H1 (cell line): ENCODE results near the gene DOK6. TPM values are rescaled to one million over a fixed set of nuclear protein-coding genes. Genes with fewer than 3 reads are reported as not detected.

Experiments
- CTCF ChIA-PET: fragments of 300-600 bp; sonication (Branson Sonifier 250); formaldehyde crosslinking; loops from one replicate; lab custom pipeline; 2021; ENCODE audit not compliant: partially characterized antibody; lab: Charles Lee
- POLR2A ChIA-PET: fragments of 300-600 bp; sonication (Branson Sonifier 250); formaldehyde crosslinking; loops from one replicate; lab custom pipeline; 2021; ENCODE audit warnings: inconsistent platforms; ENCODE audit not compliant: partially characterized antibody; lab: Charles Lee
- DNase-seq, 2 experiments: peaks; one replicate each; pipeline versions ENCODE4 v3.0.0 to v3.0.0-alpha.2; 2010 to 2022; ENCODE audit warnings: low spot score in 2 of 2, low read depth in 1 of 2, mixed read lengths in 1 of 2
- FAIRE-seq: peaks from 2 replicates; lab custom pipeline; 2011; peaks lifted over from hg19 to GRCh38; lab: Jason Lieb, UNC
- H2AFZ ChIP-seq: 2 replicates; pipeline ENCODE4 v1.8.1; 2012; ENCODE audit warnings: low read length, inconsistent platforms
- H2AK5ac ChIP-seq: 2 replicates; pipeline ENCODE4 v1.6.1; 2013; ENCODE audit warnings: low read depth, low read length
- H2BK120ac ChIP-seq: replicated peaks from 2 replicates; pipeline ENCODE3; 2013; ENCODE audit warnings: low read depth, low read length, inconsistent platforms
- H2BK12ac ChIP-seq: 2 replicates; pipeline ENCODE4 v1.6.1; 2013; ENCODE audit warnings: low read depth, low read length
- H2BK15ac ChIP-seq: 2 replicates; pipeline ENCODE4 v1.6.1; 2013; ENCODE audit warnings: low read length
- H2BK20ac ChIP-seq: 2 replicates; pipeline ENCODE4 v1.6.1; 2013; ENCODE audit warnings: low read length
- H2BK5ac ChIP-seq: 2 replicates; pipeline ENCODE4 v1.6.1; 2013; ENCODE audit warnings: low read depth, low read length
- H3K14ac ChIP-seq: 2 replicates; pipeline ENCODE4 v1.6.1; 2013; ENCODE audit warnings: inconsistent platforms; ENCODE audit not compliant: insufficient read length
- H3K18ac ChIP-seq: 2 replicates; pipeline ENCODE4 v1.6.1; 2013; ENCODE audit warnings: low read length; ENCODE audit errors: extremely low read depth
- H3K23ac ChIP-seq: 2 replicates; pipeline ENCODE4 v1.6.1; 2013; ENCODE audit warnings: inconsistent platforms; ENCODE audit not compliant: insufficient read length
- H3K23me2 ChIP-seq: 2 replicates; pipeline ENCODE4 v1.6.1; 2013; ENCODE audit warnings: low read depth, low read length
- H3K27ac ChIP-seq: 2 replicates; pipeline ENCODE4 v1.6.1; 2011; ENCODE audit warnings: low read depth, low read length, inconsistent platforms
- H3K27me3 ChIP-seq, 4 experiments: replicated peaks in 1 of 4; 1 replicate in 1 of 4; 2 replicates in 3 of 4; pipeline versions ENCODE4 v1.6.1 to v1.8.1; 2011 to 2013; ENCODE audit warnings: low read length in 3 of 4, mild to moderate bottlenecking in 3 of 4, inconsistent platforms in 2 of 4, mixed read lengths in 2 of 4, moderate library complexity in 1 of 4; ENCODE audit not compliant: control insufficient read depth in 3 of 4, insufficient read depth in 3 of 4; ENCODE audit errors: extremely low read depth in 1 of 4
- H3K36me3 ChIP-seq, 4 experiments: 2 replicates each; pipeline versions ENCODE4 v1.6.1 to v1.8.1; 2011 to 2013; ENCODE audit warnings: mild to moderate bottlenecking in 4 of 4, low read length in 3 of 4, moderate library complexity in 2 of 4, control low read depth in 1 of 4, inconsistent platforms in 1 of 4; ENCODE audit not compliant: insufficient read depth in 4 of 4, control insufficient read depth in 2 of 4
- H3K4ac ChIP-seq: replicated peaks from 2 replicates; pipeline ENCODE3; 2013; ENCODE audit warnings: low read length, low read depth, mixed read lengths, inconsistent platforms; ENCODE audit not compliant: insufficient read length
- H3K4me1 ChIP-seq, 4 experiments: replicated peaks in 1 of 4; 1 replicate in 1 of 4; 2 replicates in 3 of 4; pipeline versions ENCODE4 v1.6.1 to v1.8.1; 2011 to 2013; ENCODE audit warnings: low read length in 3 of 4, inconsistent platforms in 2 of 4, mixed read lengths in 1 of 4; ENCODE audit not compliant: insufficient read depth in 4 of 4, control insufficient read depth in 3 of 4
- H3K4me2 ChIP-seq, 2 experiments: 2 replicates each; pipeline versions ENCODE4 v1.6.1 to v1.8.1; 2011 to 2013; ENCODE audit warnings: low read depth in 2 of 2, low read length in 2 of 2, control low read depth in 1 of 2, inconsistent platforms in 1 of 2, mild to moderate bottlenecking in 1 of 2; ENCODE audit not compliant: insufficient read depth in 1 of 2
- H3K4me3 ChIP-seq, 4 experiments: fragments of 200-600, 300-600 bp in 1 of 4; sonication (generic), shearing (Covaris generic), sonication (Bioruptor Twin) in 1 of 4; 2 replicates each; pipeline versions ENCODE4 v1.5.1 to v1.8.1; 2011 to 2016; ENCODE audit warnings: low read length in 4 of 4, low read depth in 3 of 4, control low read depth in 2 of 4, inconsistent platforms in 2 of 4, mild to moderate bottlenecking in 2 of 4, mixed read lengths in 1 of 4, moderate library complexity in 1 of 4; ENCODE audit not compliant: insufficient read depth in 2 of 4; ENCODE audit errors: extremely low read depth in 1 of 4
- H3K56ac ChIP-seq: replicated peaks from 2 replicates; pipeline ENCODE3; 2013; ENCODE audit warnings: low read depth, mild to moderate bottlenecking, mixed read lengths, low read length, inconsistent platforms; ENCODE audit not compliant: insufficient read length
- H3K79me1 ChIP-seq: 2 replicates; pipeline ENCODE4 v1.6.1; 2013; ENCODE audit warnings: low read depth, low read length, control low read depth
- H3K79me2 ChIP-seq, 2 experiments: 2 replicates each; pipeline versions ENCODE4 v1.6.1 to v1.8.1; 2012 to 2013; ENCODE audit warnings: low read length in 2 of 2, mild to moderate bottlenecking in 2 of 2, inconsistent platforms in 1 of 2; ENCODE audit not compliant: insufficient read depth in 2 of 2, control insufficient read depth in 1 of 2
- H3K9ac ChIP-seq, 4 experiments: replicated peaks in 1 of 4; 1 replicate in 1 of 4; 2 replicates in 3 of 4; pipeline versions ENCODE4 v1.6.1 to v1.8.1; 2011 to 2013; ENCODE audit warnings: low read depth in 3 of 4, low read length in 3 of 4, control low read depth in 2 of 4, mild to moderate bottlenecking in 2 of 4, moderate library complexity in 2 of 4, inconsistent platforms in 1 of 4; ENCODE audit errors: extremely low read depth in 1 of 4
- H3K9me3 ChIP-seq, 2 experiments: 2 replicates each; pipeline versions ENCODE4 v1.6.1 to v1.8.1; 2012 to 2013; ENCODE audit warnings: mild to moderate bottlenecking in 2 of 2, moderate library complexity in 2 of 2, control low read depth in 1 of 2, inconsistent platforms in 1 of 2, low read depth in 1 of 2, low read length in 1 of 2, mixed read lengths in 1 of 2; ENCODE audit not compliant: insufficient read depth in 2 of 2
- H4K20me1 ChIP-seq, 2 experiments: replicated peaks in 1 of 2; 2 replicates each; pipeline versions ENCODE3 to v1.8.1; 2011 to 2013; ENCODE audit warnings: inconsistent platforms in 2 of 2, low read length in 2 of 2, mild to moderate bottlenecking in 1 of 2; ENCODE audit not compliant: insufficient read depth in 2 of 2, control insufficient read depth in 1 of 2
- H4K5ac ChIP-seq: 2 replicates; pipeline ENCODE4 v1.6.1; 2013; ENCODE audit warnings: low read length, low read depth, mixed read lengths, inconsistent platforms; ENCODE audit not compliant: insufficient read length
- H4K8ac ChIP-seq: 2 replicates; pipeline ENCODE4 v1.8.0; 2013; ENCODE audit warnings: mild to moderate bottlenecking, moderate library complexity, low read length, inconsistent platforms; ENCODE audit not compliant: insufficient read depth; ENCODE audit errors: extremely low read depth
- H4K91ac ChIP-seq: replicated peaks from 2 replicates; pipeline ENCODE3; 2013; ENCODE audit warnings: low read length, mixed read lengths, inconsistent platforms; ENCODE audit not compliant: insufficient read length
- ATF3 ChIP-seq: IDR thresholded peaks from 2 replicates; pipeline ENCODE4 v1.6.1; 2011; ENCODE audit warnings: low read depth, mild to moderate bottlenecking, low read length; ENCODE audit not compliant: insufficient read depth
- BCL11A ChIP-seq, 2 experiments: IDR thresholded peaks; one replicate each; pipeline ENCODE4 v1.6.1; 2011; ENCODE audit warnings: low read depth in 2 of 2, low read length in 2 of 2, mild to moderate bottlenecking in 2 of 2
- BRCA1 ChIP-seq: IDR thresholded peaks from 2 replicates; pipeline ENCODE4 v1.6.1; 2012; ENCODE audit warnings: low read depth, low read length, improper control_type of control experiment
- CEBPB ChIP-seq: IDR thresholded peaks from 2 replicates; pipeline ENCODE4 v1.6.1; 2012; ENCODE audit warnings: low read depth, low read length
- CTBP2 ChIP-seq: IDR thresholded peaks from 2 replicates; pipeline ENCODE4 v1.7.0; 2011; ENCODE audit warnings: borderline replicate concordance, mild to moderate bottlenecking, moderate library complexity, mixed read lengths, low read length; ENCODE audit not compliant: insufficient read depth, insufficient read length
- KDM1A ChIP-seq: fragments of 200-600, 300-600 bp; sonication (generic); IDR thresholded peaks from 2 replicates; pipeline ENCODE4 v1.7.1; 2016; ENCODE audit warnings: mild to moderate bottlenecking, low read length, borderline replicate concordance
- KDM5A ChIP-seq: fragments of 200-600 bp; IDR thresholded peaks from 2 replicates; pipeline ENCODE4 v1.7.1; 2012; ENCODE audit warnings: mild to moderate bottlenecking, low read length, inconsistent platforms, mixed read lengths
- PHF8 ChIP-seq: fragments of 200-600 bp; sonication (generic); conservative IDR thresholded peaks from 2 replicates; pipeline ENCODE4 v1.7.1; 2012; ENCODE audit warnings: low read depth, mild to moderate bottlenecking, inconsistent platforms, low read length, moderate library complexity
- RAD21 ChIP-seq, 2 experiments: IDR thresholded peaks in 1 of 2; conservative IDR thresholded peaks in 1 of 2; 2 replicates each; pipeline ENCODE4 v1.6.1; 2011; ENCODE audit warnings: low read depth in 2 of 2, low read length in 2 of 2, improper control_type of control experiment in 1 of 2, inconsistent platforms in 1 of 2, mild to moderate bottlenecking in 1 of 2, moderate library complexity in 1 of 2
- RNF2 ChIP-seq: fragments of 200-900, 300-1000 bp; sonication (generic); IDR thresholded peaks from 2 replicates; pipeline ENCODE4 v1.7.1; 2016; ENCODE audit warnings: borderline replicate concordance, low read depth, mild to moderate bottlenecking, antibody characterized with exemption, low read length; ENCODE audit not compliant: poor library complexity, severe bottlenecking; ENCODE audit errors: missing control alignments
- SIRT6 ChIP-seq: IDR thresholded peaks from one replicate; pipeline ENCODE4 v1.7.1; 2012; ENCODE audit warnings: low read length, inconsistent platforms
- SRF ChIP-seq: IDR thresholded peaks from 2 replicates; pipeline ENCODE4 v1.6.1; 2011; ENCODE audit warnings: mild to moderate bottlenecking, low read depth, low read length, moderate library complexity
- YY1 ChIP-seq: IDR thresholded peaks from 2 replicates; pipeline ENCODE4 v1.6.1; 2011; ENCODE audit warnings: low read depth, mild to moderate bottlenecking, low read length
- WGBS, 2 experiments: shearing (Covaris generic) in 1 of 2; methylation state at CpG; one replicate each; pipeline versions ENCODE4 v1.1.6 to v1.1.7; 2013 to 2015; ENCODE audit warnings: low lambda C conversion rate in 2 of 2, mixed read lengths in 2 of 2, inconsistent platforms in 1 of 2, low coverage in 1 of 2, missing lambda C conversion rate in 1 of 2; ENCODE audit not compliant: insufficient replicate concordance in 2 of 2, insufficient coverage in 1 of 2, insufficient read length in 1 of 2; ENCODE audit errors: extremely low coverage in 1 of 2, missing lambda C conversion rate in 1 of 2; 5-methylcytosine and 5-hydroxymethylcytosine counted together
- polyA plus RNA-seq, 7 experiments: library from polyadenylated mRNA; depleted of rRNA in 3 of 7; stranded (reverse) in 5 of 7; unstranded in 2 of 7; fragments of >200 nt in 5 of 7; fragments of 200-250 nt in 2 of 7; gene quantifications; 1 replicate in 5 of 7; 2 replicates in 1 of 7; 4 replicates in 1 of 7; pipeline versions ENCODE4 v1.2.1 to v1.2.3, GENCODE V29; 2011 to 2013; ENCODE audit warnings: missing spikeins in 2 of 7, mixed read lengths in 2 of 7
- total RNA-seq: library from RNA; stranded (reverse); fragmentation: NEBNext Ultra II Directional; extraction: Animal tissue kit (Norgen Biotek cat#: 25700); gene quantifications from 2 replicates; pipeline ENCODE4 v1.2.1, GENCODE V29; 2021

The DOK6 gene
- total and polyA plus RNA-seq, 2 of the 8 experiments (the other 6 are each of a cell fraction or from before 2014, with no cell fraction given): 0.33 to 0.50 TPM

DNA sequence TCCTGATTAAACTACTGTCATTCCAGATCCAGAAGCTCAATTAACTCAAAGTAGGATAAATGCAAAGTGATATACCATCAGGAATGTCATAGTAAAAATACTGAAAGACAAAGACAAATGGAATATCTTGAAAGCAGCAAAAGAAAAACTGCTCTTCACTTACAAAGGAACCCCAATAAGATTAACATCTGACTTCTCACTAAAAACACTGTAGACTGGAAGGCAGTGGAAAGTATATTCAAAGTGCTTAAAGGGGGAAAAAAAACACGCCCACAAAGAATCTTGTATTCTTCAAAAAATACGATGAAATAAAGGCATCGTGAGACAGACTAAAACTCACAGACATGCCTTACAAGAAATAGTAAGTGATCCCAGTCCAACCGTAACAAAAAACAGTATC lies 195.7 kb downstream of the DOK6 start:
- no peak for DNase-seq
- no peak overlapping the region for H4K8ac ChIP-seq
- CTCF ChIA-PET: interaction anchor here (1.8 kb wide), 1 partner anchor 8 kb away, joined by 6 read pairs; no protein-coding TSS in a partner anchor

More for the DNA sequence above, 195.7 kb downstream of the DOK6 start:
- H2AK5ac ChIP-seq: no peak overlapping the region
- no peak overlapping the region for H3K18ac ChIP-seq
- no peak overlapping the region for H3K56ac ChIP-seq
- 86% methylated on average over 4 of the region's 4 CpGs; no CpG with 5 or more reads in 1 of the 2 experiments for WGBS, 2 experiments
- H2BK12ac ChIP-seq: no peak overlapping the region
- H3K9ac ChIP-seq: no peak overlapping the region
- FAIRE-seq: no peak
- no peak overlapping the region for H3K4me3 ChIP-seq
- H2BK120ac ChIP-seq: no peak overlapping the region
- H3K9me3 ChIP-seq: no peaks in the 10 kb centered on the region; a peak in 1 of 4 replicates
- H2AFZ ChIP-seq: no peak overlapping the region
- no peak overlapping the region for H3K14ac ChIP-seq
- no peak overlapping the region for H4K5ac ChIP-seq
- no peak overlapping the region for H3K4ac ChIP-seq
- H3K79me1 ChIP-seq: no peaks in the 10 kb centered on the region
- H3K36me3 ChIP-seq: no peaks in the 10 kb centered on the region
- no peak overlapping the region for H3K4me2 ChIP-seq
- H2BK20ac ChIP-seq: no peak overlapping the region
- no peak overlapping the region for H2BK5ac ChIP-seq
- no peak overlapping the region for H3K27ac ChIP-seq
- H2BK15ac ChIP-seq: no peak overlapping the region
- H3K4me1 ChIP-seq: no peaks in the 10 kb centered on the region
- no peaks in the 10 kb centered on the region for H4K20me1 ChIP-seq
- H3K79me2 ChIP-seq: no peaks in the 10 kb centered on the region
- no peak overlapping the region for H4K91ac ChIP-seq
- no peaks in the 10 kb centered on the region for H3K23me2 ChIP-seq
- TF ChIP-seq ATF3 (no peak), KDM5A (no peak), RNF2 (no peak), CTBP2 (no peak), RAD21 (IDR thresholded peaks at IDR 0.05 in 1 of 2, conservative IDR thresholded peaks at IDR 0.05 in 1 of 2; ENCODE audit: low read depth in 2 of 2, low read length in 2 of 2) (no peak), KDM1A (no peak), YY1 (no peak), CEBPB (no peak), BRCA1 (no peak), SIRT6 (no peak), PHF8 (no peak), BCL11A (IDR thresholded peaks at IDR 0.05; ENCODE audit: low read depth in 2 of 2, low read length in 2 of 2) (no peak), SRF (no peak)
- H3K23ac ChIP-seq: no peak overlapping the region
- POLR2A ChIA-PET: no interaction called here
- no peaks in the 10 kb centered on the region for H3K27me3 ChIP-seq
